ENCODE results near the gene CMTM5.

The CMTM5 gene

GRCh38 chr14:23358553-23359166 lies 18.2 kb upstream of the CMTM5 start:
- H3K4me2 ChIP-seq (ENCODE audit: low read depth, low read length, poor library complexity, severe bottlenecking): no peak overlapping the region
- H4K20me1 ChIP-seq (ENCODE audit: insufficient read depth, low read length, poor library complexity, severe bottlenecking): no peaks in the 10 kb centered on the region
- TF ChIP-seq EZH2phosphoT487 (IDR thresholded peaks at IDR 0.05; ENCODE audit: borderline replicate concordance) (no peak), CTCF (conservative IDR thresholded peaks at IDR 0.05; ENCODE audit: low read length) (no peak)
- no peaks in the 10 kb centered on the region for H3K9me3 ChIP-seq (ENCODE audit: insufficient read depth, low read depth, low read length)
- H2AFZ ChIP-seq (ENCODE audit: low read length): no peak overlapping the region
- no peaks in the 10 kb centered on the region for H3F3A ChIP-seq (ENCODE audit: low read depth)
- no peaks in the 10 kb centered on the region for H3K27me3 ChIP-seq (ENCODE audit: insufficient read depth, low read length, poor library complexity, severe bottlenecking)
- H3K9ac ChIP-seq (ENCODE audit: low read depth, low read length, poor library complexity, severe bottlenecking): no peak overlapping the region
- no peak overlapping the region for H3K4me3 ChIP-seq (ENCODE audit: low read length, poor library complexity, severe bottlenecking)
- no peaks in the 10 kb centered on the region for H3K9me2 ChIP-seq (replicated peaks; ENCODE audit: low read depth, low read length)
- H3K36me3 ChIP-seq (ENCODE audit: insufficient read depth, low read length): no peaks in the 10 kb centered on the region
- H3K4me1 ChIP-seq (ENCODE audit: insufficient read depth, low read length, poor library complexity, severe bottlenecking): no peaks in the 10 kb centered on the region
- no peaks in the 10 kb centered on the region for H3K79me2 ChIP-seq (ENCODE audit: insufficient read depth, low read length)

- Histone ChIP-seq H3K4me2 (ENCODE audit: low read depth, low read length, poor library complexity, severe bottlenecking) (no peak overlapping the region), H3K9ac (ENCODE audit: low read depth, low read length, poor library complexity, severe bottlenecking) (no peak overlapping the region), H4K20me1 (ENCODE audit: insufficient read depth, low read length, poor library complexity, severe bottlenecking) (no peaks in the 10 kb centered on the region), H3F3A (ENCODE audit: low read depth) (no peaks in the 10 kb centered on the region), H3K79me2 (ENCODE audit: insufficient read depth, low read length) (no peaks in the 10 kb centered on the region), H3K9me2 (replicated peaks; ENCODE audit: low read depth, low read length) (no peaks in the 10 kb centered on the region), H3K9me3 (ENCODE audit: insufficient read depth, low read depth, low read length) (no peaks in the 10 kb centered on the region), H3K36me3 (ENCODE audit: insufficient read depth, low read length) (no peaks in the 10 kb centered on the region), H3K4me3 (ENCODE audit: low read length, poor library complexity, severe bottlenecking) (no peak overlapping the region), H3K27me3 (ENCODE audit: insufficient read depth, low read length, poor library complexity, severe bottlenecking) (no peaks in the 10 kb centered on the region), H3K4me1 (ENCODE audit: insufficient read depth, low read length, poor library complexity, severe bottlenecking) (no peaks in the 10 kb centered on the region), H2AFZ (ENCODE audit: low read length) (no peak overlapping the region)
- TF ChIP-seq EZH2phosphoT487 (IDR thresholded peaks at IDR 0.05; ENCODE audit: borderline replicate concordance) (no peak), CTCF (conservative IDR thresholded peaks at IDR 0.05; ENCODE audit: low read length) (no peak)
Observed at GRCh38 chr14:23359167-23359626, 17.6 kb upstream of the CMTM5 start.

GRCh38 chr14:23359722-23360447 lies 17.0 kb upstream of the CMTM5 start:
- Histone ChIP-seq H2AFZ (ENCODE audit: low read length) (no peak overlapping the region), H3K79me2 (ENCODE audit: insufficient read depth, low read length) (no peaks in the 10 kb centered on the region), H3K4me2 (ENCODE audit: low read depth, low read length, poor library complexity, severe bottlenecking) (no peak overlapping the region), H3K9me3 (ENCODE audit: insufficient read depth, low read depth, low read length) (no peaks in the 10 kb centered on the region), H3K9me2 (replicated peaks; ENCODE audit: low read depth, low read length) (no peaks in the 10 kb centered on the region), H3K36me3 (ENCODE audit: insufficient read depth, low read length) (no peaks in the 10 kb centered on the region), H3F3A (ENCODE audit: low read depth) (no peaks in the 10 kb centered on the region), H3K4me3 (ENCODE audit: low read length, poor library complexity, severe bottlenecking) (no peak overlapping the region), H3K4me1 (ENCODE audit: insufficient read depth, low read length, poor library complexity, severe bottlenecking) (no peaks in the 10 kb centered on the region), H4K20me1 (ENCODE audit: insufficient read depth, low read length, poor library complexity, severe bottlenecking) (no peaks in the 10 kb centered on the region), H3K9ac (ENCODE audit: low read depth, low read length, poor library complexity, severe bottlenecking) (no peak overlapping the region), H3K27me3 (ENCODE audit: insufficient read depth, low read length, poor library complexity, severe bottlenecking) (no peaks in the 10 kb centered on the region)
- TF ChIP-seq CTCF (conservative IDR thresholded peaks at IDR 0.05; ENCODE audit: low read length): no peak
- no peak for TF ChIP-seq EZH2phosphoT487 (IDR thresholded peaks at IDR 0.05; ENCODE audit: borderline replicate concordance)

Data from Loucy (cell line).